Fibroblast of upper back skin (primary cell): ENCODE results near the gene MMRN1.

Experiments used
- DNase-seq: peaks from one replicate; pipeline ENCODE4 v3.0.0-alpha.2; 2013

Gene MMRN1

GRCh38 chr4:89914609-89915550, 20.2 kb downstream of the MMRN1 start:
- no peak for DNase-seq

GRCh38 chr4:89915937-89916336, 21.3 kb downstream of the MMRN1 start:
- DNase-seq: no peak

GRCh38 chr4:89922848-89923416, 28.3 kb downstream of the MMRN1 start:
- DNase-seq: no peak

GRCh38 chr4:89928838-89929237, 34.2 kb downstream of the MMRN1 start:
- DNase-seq: no peak

- DNase-seq: no peak
Measured at GRCh38 chr4:89929425-89930159, 34.9 kb downstream of the MMRN1 start.

- no peak for DNase-seq
Measured at GRCh38 chr4:89939546-89939945, 44.9 kb downstream of the MMRN1 start.

GRCh38 chr4:89939994-89940393, 45.3 kb downstream of the MMRN1 start:
- peak; percentile 4 for DNase-seq

GRCh38 chr4:89942811-89943210, 48.2 kb downstream of the MMRN1 start:
- DNase-seq: no peak

- no peak for DNase-seq
Measured at GRCh38 chr4:89949782-89950387, 55.2 kb downstream of the MMRN1 start.

GRCh38 chr4:89952458-89952857, 57.8 kb downstream of the MMRN1 start:
- no peak for DNase-seq

- DNase-seq: no peak
Measured at GRCh38 chr4:89954906-89955695, 60.4 kb downstream of the MMRN1 start.

- no peak for DNase-seq
Measured at GRCh38 chr4:89957046-89957926, 62.6 kb downstream of the MMRN1 start.

- DNase-seq: no peak
Measured at GRCh38 chr4:89981789-89982334, 87.2 kb downstream of the MMRN1 start.

GRCh38 chr4:89988268-89988667, 93.6 kb downstream of the MMRN1 start:
- no peak for DNase-seq

GRCh38 chr4:89992744-89993143, 98.1 kb downstream of the MMRN1 start:
- no peak for DNase-seq

GRCh38 chr4:89994176-89994873, 99.7 kb downstream of the MMRN1 start:
- no peak for DNase-seq

- DNase-seq: no peak
Measured at GRCh38 chr4:89995006-89995405, 100.4 kb downstream of the MMRN1 start.

- DNase-seq: no peak
Measured at GRCh38 chr4:89995814-89996213, 101.2 kb downstream of the MMRN1 start.

- no peak for DNase-seq
Measured at GRCh38 chr4:89997171-89997704, 102.6 kb downstream of the MMRN1 start.

GRCh38 chr4:89998469-89999011, 103.9 kb downstream of the MMRN1 start:
- no peak for DNase-seq
